HUES6 (cell line): ENCODE measurements around the gene SLC25A39.

Source experiments
- H3K27ac ChIP-seq: 2 replicates; pipeline ENCODE4 v1.7.0; 2013; ENCODE audit warnings: low read depth, mild to moderate bottlenecking, low read length, inconsistent platforms
- H3K27me3 ChIP-seq: 2 replicates; pipeline ENCODE4 v1.6.1; 2013; ENCODE audit warnings: low read length; ENCODE audit not compliant: control insufficient read depth, insufficient read depth
- H3K36me3 ChIP-seq: 2 replicates; pipeline ENCODE4 v1.6.1; 2013; ENCODE audit warnings: low read length; ENCODE audit not compliant: control insufficient read depth, insufficient read depth
- H3K4me1 ChIP-seq: 2 replicates; pipeline ENCODE4 v1.6.1; 2013; ENCODE audit warnings: low read length; ENCODE audit not compliant: control insufficient read depth, insufficient read depth
- H3K4me3 ChIP-seq: 2 replicates; pipeline ENCODE4 v1.5.1; 2013; ENCODE audit warnings: low read depth, low read length
- H3K9ac ChIP-seq: one replicate; pipeline ENCODE4 v1.6.1; 2013; ENCODE audit warnings: mild to moderate bottlenecking, low read length
- H3K9me3 ChIP-seq: 2 replicates; pipeline ENCODE4 v1.6.1; 2013; ENCODE audit warnings: low read depth, low read length; ENCODE audit not compliant: control insufficient read depth, insufficient read depth

Gene SLC25A39

GRCh38 chr17:44284024-44284400 is 40.6 kb downstream of the SLC25A39 start:
- Histone ChIP-seq H3K36me3 (no peaks in the 10 kb centered on the region), H3K27me3 (no peaks in the 10 kb centered on the region), H3K4me1 (peaks cover 12% of the 10 kb centered on the region), H3K4me3 (no peak overlapping the region), H3K27ac (no peak overlapping the region), H3K9me3 (no peaks in the 10 kb centered on the region), H3K9ac (no peak overlapping the region)

- Histone ChIP-seq H3K9me3 (no peaks in the 10 kb centered on the region), H3K4me3 (no peak overlapping the region), H3K36me3 (no peaks in the 10 kb centered on the region), H3K27me3 (no peaks in the 10 kb centered on the region), H3K9ac (no peak overlapping the region), H3K4me1 (peaks cover 12% of the 10 kb centered on the region), H3K27ac (no peak overlapping the region)
Measured at GRCh38 chr17:44283344-44284023, 41.1 kb downstream of the SLC25A39 start.

GRCh38 chr17:44282264-44282663 is 42.4 kb downstream of the SLC25A39 start:
- Histone ChIP-seq H3K9me3 (no peaks in the 10 kb centered on the region), H3K27me3 (no peaks in the 10 kb centered on the region), H3K4me1 (peaks cover 12% of the 10 kb centered on the region), H3K36me3 (no peaks in the 10 kb centered on the region), H3K9ac (no peak overlapping the region), H3K27ac (no peak overlapping the region), H3K4me3 (no peak overlapping the region)

GRCh38 chr17:44281570-44281969 is 43.1 kb downstream of the SLC25A39 start:
- no peaks in the 10 kb centered on the region for H3K9me3 ChIP-seq
- no peaks in the 10 kb centered on the region for H3K27me3 ChIP-seq
- no peaks in the 10 kb centered on the region for H3K36me3 ChIP-seq
- H3K27ac ChIP-seq = no peak overlapping the region
- H3K4me3 ChIP-seq = no peak overlapping the region
- no peak overlapping the region for H3K9ac ChIP-seq
- peaks cover 12% of the 10 kb centered on the region for H3K4me1 ChIP-seq

GRCh38 chr17:44280392-44280937 is 44.2 kb downstream of the SLC25A39 start:
- no peaks in the 10 kb centered on the region for H3K9me3 ChIP-seq
- no peak overlapping the region for H3K27ac ChIP-seq
- no peaks in the 10 kb centered on the region for H3K36me3 ChIP-seq
- no peak overlapping the region for H3K9ac ChIP-seq
- peaks cover 12% of the 10 kb centered on the region for H3K4me1 ChIP-seq
- H3K4me3 ChIP-seq = no peak overlapping the region
- no peaks in the 10 kb centered on the region for H3K27me3 ChIP-seq

GRCh38 chr17:44279666-44280391 is 44.8 kb downstream of the SLC25A39 start:
- Histone ChIP-seq H3K27me3 (no peaks in the 10 kb centered on the region), H3K4me3 (no peak overlapping the region; the same call in 1 of the 2 replicates), H3K27ac (no peak overlapping the region), H3K4me1 (peaks cover 12% of the 10 kb centered on the region), H3K9ac (peak overlapping the region; percentile 20), H3K9me3 (no peaks in the 10 kb centered on the region), H3K36me3 (no peaks in the 10 kb centered on the region)

- Histone ChIP-seq H3K36me3 (no peaks in the 10 kb centered on the region), H3K4me1 (peaks cover 12% of the 10 kb centered on the region), H3K27ac (no peak overlapping the region), H3K9me3 (no peaks in the 10 kb centered on the region), H3K27me3 (no peaks in the 10 kb centered on the region), H3K9ac (no peak overlapping the region), H3K4me3 (no peak overlapping the region; the same call in 1 of the 2 replicates)
Measured at GRCh38 chr17:44279346-44279665, 45.3 kb downstream of the SLC25A39 start.

GRCh38 chr17:44277976-44278375 is 46.6 kb downstream of the SLC25A39 start:
- H3K36me3 ChIP-seq = no peaks in the 10 kb centered on the region
- no peak overlapping the region for H3K27ac ChIP-seq
- H3K9me3 ChIP-seq = no peaks in the 10 kb centered on the region
- H3K4me1 ChIP-seq = peaks cover 22% of the 10 kb centered on the region
- no peak overlapping the region for H3K4me3 ChIP-seq
- H3K9ac ChIP-seq = no peak overlapping the region
- H3K27me3 ChIP-seq = no peaks in the 10 kb centered on the region

GRCh38 chr17:44273607-44274006 is 51.0 kb downstream of the SLC25A39 start:
- Histone ChIP-seq H3K9ac (no peak overlapping the region), H3K27me3 (no peaks in the 10 kb centered on the region), H3K27ac (no peak overlapping the region)

GRCh38 chr17:44272954-44273353 is 51.7 kb downstream of the SLC25A39 start:
- Histone ChIP-seq H3K4me1 (peaks cover 10% of the 10 kb centered on the region), H3K36me3 (no peaks in the 10 kb centered on the region), H3K27me3 (no peaks in the 10 kb centered on the region), H3K4me3 (no peak overlapping the region), H3K9me3 (no peaks in the 10 kb centered on the region), H3K27ac (no peak overlapping the region), H3K9ac (no peak overlapping the region)

More at GRCh38 chr17:44273607-44274006, 51.0 kb downstream of the SLC25A39 start:
- Histone ChIP-seq H3K4me3 (no peak overlapping the region), H3K9me3 (no peaks in the 10 kb centered on the region), H3K36me3 (no peaks in the 10 kb centered on the region), H3K4me1 (peaks cover 10% of the 10 kb centered on the region)

- H3K27me3 ChIP-seq = no peaks in the 10 kb centered on the region
- no peak overlapping the region for H3K9ac ChIP-seq
- peaks cover 10% of the 10 kb centered on the region for H3K4me1 ChIP-seq
- H3K9me3 ChIP-seq = no peaks in the 10 kb centered on the region
- H3K36me3 ChIP-seq = no peaks in the 10 kb centered on the region
- H3K4me3 ChIP-seq = no peak overlapping the region
- H3K27ac ChIP-seq = no peak overlapping the region
Measured at GRCh38 chr17:44272321-44272951, 52.2 kb downstream of the SLC25A39 start.
